B cell (primary cell): ENCODE measurements around the gene KCND3. TPM values are rescaled to one million over a fixed set of nuclear protein-coding genes. Genes with fewer than 3 reads are reported as not detected.

ENCODE experiments used
- ATAC-seq: fragments of 200-7000 bp; cut with Tn5 transposase; one replicate; pipeline ENCODE4 v1.10.0; 2021; ENCODE audit warnings: low read depth, mild to moderate bottlenecking, moderate number of reproducible peaks, moderate library complexity
- CTCF ChIA-PET: fragments of 350-600 bp; sonication (Branson Sonifier 250); formaldehyde crosslinking; loops from one replicate; lab custom pipeline; 2021; ENCODE audit warnings: antibody characterized with exemption, inconsistent platforms; lab: Charles Lee
- POLR2A ChIA-PET: fragments of 350-600 bp; sonication (Branson Sonifier 250); formaldehyde crosslinking; loops from one replicate; lab custom pipeline; 2021; ENCODE audit warnings: antibody characterized with exemption; lab: Charles Lee
- DNase-seq: peaks from one replicate; pipeline ENCODE4 v3.0.0; 2013
- H2AFZ ChIP-seq: 2 replicates; pipeline ENCODE4 v1.6.1; 2012; ENCODE audit warnings: mild to moderate bottlenecking, low read depth, low read length; ENCODE audit not compliant: insufficient read depth, poor library complexity, severe bottlenecking
- H3K27ac ChIP-seq, 2 donors: 1 replicate in 1 of 2; 2 replicates in 1 of 2; pipeline ENCODE4 v1.5.1; 2012 to 2013; ENCODE audit warnings: low read length in 2 of 2, mild to moderate bottlenecking in 2 of 2, moderate library complexity in 1 of 2
- H3K27me3 ChIP-seq, 4 experiments: fragments of 200-600 bp in 1 of 4; sonication (generic) in 1 of 4; replicated peaks in 1 of 4; 1 replicate in 2 of 4; 2 replicates in 2 of 4; pipeline versions ENCODE4 v1.6.1 to v1.7.0; 2013 to 2016; ENCODE audit warnings: low read length in 3 of 4, mild to moderate bottlenecking in 2 of 4, mixed read lengths in 1 of 4, moderate library complexity in 1 of 4; ENCODE audit not compliant: insufficient read depth in 4 of 4, control insufficient read depth in 3 of 4; ENCODE audit errors: control extremely low read depth in 1 of 4
- H3K36me3 ChIP-seq, 2 experiments: replicated peaks in 1 of 2; 1 replicate in 1 of 2; 2 replicates in 1 of 2; pipeline versions ENCODE4 v1.6.1 to v1.7.1; 2013; ENCODE audit warnings: low read length in 1 of 2; ENCODE audit not compliant: insufficient read depth in 2 of 2, control insufficient read depth in 1 of 2; ENCODE audit errors: control extremely low read depth in 1 of 2, extremely low read depth in 1 of 2
- H3K4me1 ChIP-seq, 2 donors: fragments of 200-600 bp in 1 of 2; sonication (generic) in 1 of 2; 1 replicate in 1 of 2; 2 replicates in 1 of 2; pipeline versions ENCODE4 v1.5.1 to v1.6.1; 2013 to 2017; ENCODE audit warnings: low read length in 2 of 2; ENCODE audit not compliant: control insufficient read depth in 2 of 2, insufficient read depth in 2 of 2
- H3K4me2 ChIP-seq: replicated peaks from 2 replicates; pipeline ENCODE3; 2012; ENCODE audit warnings: mild to moderate bottlenecking, low read depth, low read length; ENCODE audit not compliant: poor library complexity, severe bottlenecking
- H3K4me3 ChIP-seq, 5 experiments: fragments of 200-600 bp in 1 of 5; sonication (generic) in 1 of 5; 1 replicate in 3 of 5; 2 replicates in 2 of 5; pipeline versions ENCODE4 v1.5.1 to v1.7.0; 2011 to 2016; ENCODE audit warnings: low read length in 4 of 5, mild to moderate bottlenecking in 4 of 5, low read depth in 2 of 5, control low read depth in 1 of 5, moderate library complexity in 1 of 5; ENCODE audit not compliant: insufficient read depth in 1 of 5; ENCODE audit errors: control extremely low read depth in 1 of 5, extremely low read depth in 1 of 5
- H3K79me2 ChIP-seq: fragments of 200-600 bp; sonication (generic); one replicate; pipeline ENCODE4 v1.6.0; 2016; ENCODE audit warnings: low read length; ENCODE audit not compliant: control insufficient read depth, insufficient read depth
- H3K9ac ChIP-seq: fragments of 200-600 bp; sonication (generic); 2 replicates; pipeline ENCODE4 v1.6.1; 2017; ENCODE audit warnings: mild to moderate bottlenecking, low read length, moderate library complexity
- H3K9me3 ChIP-seq, 3 donors: one replicate each; pipeline versions ENCODE4 v1.6.1 to v1.7.1; 2013; ENCODE audit warnings: low read length in 2 of 3; ENCODE audit not compliant: control insufficient read depth in 2 of 3, insufficient read depth in 1 of 3; ENCODE audit errors: control extremely low read depth in 1 of 3
- H4K20me1 ChIP-seq: 2 replicates; pipeline ENCODE4 v1.6.0; 2012; ENCODE audit warnings: mild to moderate bottlenecking, low read length; ENCODE audit not compliant: insufficient read depth, control insufficient read depth, poor library complexity, severe bottlenecking
- H3K27ac Mint-ChIP-seq: one replicate; pipeline ENCODE4 v1.8.0; 2021; ENCODE audit warnings: mixed read lengths
- H3K27me3 Mint-ChIP-seq: one replicate; pipeline ENCODE4 v1.8.0; 2021; ENCODE audit warnings: mixed read lengths
- H3K4me1 Mint-ChIP-seq: one replicate; pipeline ENCODE4 v1.8.0; 2021; ENCODE audit warnings: mixed read lengths
- H3K4me3 Mint-ChIP-seq: one replicate; pipeline ENCODE4 v1.8.0; 2021; ENCODE audit warnings: mixed read lengths
- H3K9me3 Mint-ChIP-seq: one replicate; pipeline ENCODE4 v1.8.0; 2022; ENCODE audit warnings: mixed read lengths; ENCODE audit not compliant: insufficient read depth
- CTCF ChIP-seq: fragments of 200-600 bp; IDR thresholded peaks from one replicate; pipeline ENCODE4 v1.8.0; 2022; ENCODE audit warnings: antibody characterized with exemption, mild to moderate bottlenecking
- EZH2 ChIP-seq: IDR thresholded peaks from 2 replicates; pipeline ENCODE4 v1.6.1; 2012; ENCODE audit warnings: borderline replicate concordance, low read depth, mild to moderate bottlenecking, moderate library complexity, low read length; ENCODE audit not compliant: insufficient read depth, poor library complexity, severe bottlenecking
- WGBS: methylation state at CpG from one replicate; pipeline ENCODE4 v1.1.5; 2013; ENCODE audit warnings: missing lambda C conversion rate; ENCODE audit not compliant: insufficient coverage; 5-methylcytosine and 5-hydroxymethylcytosine counted together
- intact Hi-C: fragments of 100-400 bp; cut with micrococcal nuclease; formaldehyde crosslinking; loops from one replicate; pipeline ENCODE4 v1.10.0; 2022
- polyA plus RNA-seq: library from polyadenylated mRNA; depleted of rRNA; stranded (reverse); fragments of >200 nt; gene quantifications from 2 replicates; pipeline ENCODE4 v1.2.3, GENCODE V29; 2012
- total RNA-seq, 2 donors: library from RNA; stranded (reverse); fragments of 120-200 nt in 1 of 2; gene quantifications; 1 replicate in 1 of 2; 2 replicates in 1 of 2; pipeline versions ENCODE4 v1.2.3 to v1.2.4, GENCODE V29; 2013 to 2022

The KCND3 gene
- total and polyA plus RNA-seq, 2 donors (not counting 1 experiment from before 2014, with no cell fraction given) = 0.07 TPM; not detected in 1

- no peak overlapping the region for H3K4me3 ChIP-seq
- no peak overlapping the region for H3K9ac ChIP-seq
- H4K20me1 ChIP-seq = no peaks in the 10 kb centered on the region
- no peaks in the 10 kb centered on the region for H3K4me1 Mint-ChIP-seq
- CTCF ChIA-PET = interaction anchor here (0.5 to 0.6 kb wide), 2 partner anchors 35 to 1393 kb away, joined by 3 to 4 read pairs; no protein-coding TSS in a partner anchor
- no peak overlapping the region for H2AFZ ChIP-seq
- no peak overlapping the region for H3K27ac Mint-ChIP-seq
- no peaks in the 10 kb centered on the region for H3K9me3 ChIP-seq
- H3K79me2 ChIP-seq = no peaks in the 10 kb centered on the region
- no peak overlapping the region for H3K27ac ChIP-seq
- no peak overlapping the region for H3K4me3 Mint-ChIP-seq
- no peak for TF ChIP-seq EZH2
- H3K4me1 ChIP-seq = no peaks in the 10 kb centered on the region
- no peak overlapping the region for H3K4me2 ChIP-seq
- H3K9me3 Mint-ChIP-seq = no peaks in the 10 kb centered on the region
- ATAC-seq (no peak), DNase-seq (no peak)
- H3K27me3 Mint-ChIP-seq = peaks cover 29% of the 10 kb centered on the region
- peaks cover 0 to 10% (median 0%) of the 10 kb centered on the region in 4 experiments for H3K27me3 ChIP-seq
- H3K36me3 ChIP-seq = no peaks in the 10 kb centered on the region
- intact Hi-C loops = no loop called here
- 70% methylated on average over 2 of the region's 5 CpGs for WGBS
- POLR2A ChIA-PET = no interaction called here
Measured at GRCh38 chr1:111953797-111954196, 35.7 kb downstream of the KCND3 start.

GRCh38 chr1:111952125-111952657 lies 37.3 kb downstream of the KCND3 start:
- Histone ChIP-seq H4K20me1 (no peaks in the 10 kb centered on the region), H3K4me1 (no peaks in the 10 kb centered on the region), H3K79me2 (no peaks in the 10 kb centered on the region), H3K27ac (no peak overlapping the region), H3K36me3 (no peaks in the 10 kb centered on the region), H3K9ac (no peak overlapping the region), H3K4me2 (no peak overlapping the region), H3K4me3 (no peak overlapping the region), H3K27me3 (peaks cover 0 to 10% (median 0%) of the 10 kb centered on the region in 4 experiments), H3K9me3 (peaks cover 0 to 4% (median 0%) of the 10 kb centered on the region in 3 donors), H2AFZ (no peak overlapping the region)
- no peak for TF ChIP-seq EZH2
- TF ChIP-seq CTCF = no peak
- WGBS = 67% methylated on average over 1 of the region's 4 CpGs
- intact Hi-C loops = no loop called here
- no peaks in the 10 kb centered on the region for H3K9me3 Mint-ChIP-seq
- ChIA-PET CTCF (no interaction called here), POLR2A (no interaction called here)
- no peaks in the 10 kb centered on the region for H3K4me1 Mint-ChIP-seq
- DNase-seq (no peak), ATAC-seq (no peak)
- H3K27me3 Mint-ChIP-seq = peaks cover 29% of the 10 kb centered on the region
- no peak overlapping the region for H3K27ac Mint-ChIP-seq
- no peak overlapping the region for H3K4me3 Mint-ChIP-seq
